ENCODE results near the gene GAL3ST2. TPM values are rescaled to one million over a fixed set of nuclear protein-coding genes. Genes with fewer than 3 reads are reported as not detected.

Gene GAL3ST2
- total and polyA plus RNA-seq, 2 of the 8 experiments (the other 6 are each of a cell fraction or from before 2014, with no cell fraction given) = not detected

DNA sequence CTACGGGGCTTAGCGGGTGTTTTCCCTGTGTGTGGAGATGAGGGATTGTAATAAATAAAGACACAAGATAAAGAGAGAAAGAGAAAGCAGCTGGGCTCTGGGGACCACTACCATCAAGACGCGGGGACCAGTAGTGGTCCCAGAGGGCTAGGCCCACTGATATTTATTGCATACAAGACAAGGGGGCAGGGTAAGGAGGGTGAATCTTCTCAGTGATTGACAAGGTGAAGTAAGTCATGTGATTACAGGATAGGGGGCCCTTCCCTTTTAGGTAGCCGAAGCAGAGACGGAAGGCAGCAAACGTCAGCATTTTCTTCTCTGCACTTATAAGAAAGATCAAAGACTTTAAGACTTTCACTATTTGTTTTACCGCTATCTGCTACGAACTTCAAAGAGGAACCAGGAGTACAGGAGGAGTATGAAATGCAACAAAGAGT, 4.5 kb upstream of the GAL3ST2 start (continued):
- TF ChIP-seq, protein P1, sequence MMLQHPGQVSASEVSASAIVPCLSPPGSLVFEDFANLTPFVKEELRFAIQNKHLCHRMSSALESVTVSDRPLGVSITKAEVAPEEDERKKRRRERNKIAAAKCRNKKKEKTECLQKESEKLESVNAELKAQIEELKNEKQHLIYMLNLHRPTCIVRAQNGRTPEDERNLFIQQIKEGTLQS (IDR thresholded peaks at IDR 0.05; ENCODE audit: insufficient read depth, low read depth, low read length) = no peak
- TF ChIP-seq EP300 (IDR thresholded peaks at IDR 0.05; ENCODE audit: borderline replicate concordance in 1 of 2, low read depth in 2 of 2, low read length in 2 of 2) = no peak
- no peak for TF ChIP-seq HDAC2 (IDR thresholded peaks at IDR 0.05; ENCODE audit: borderline replicate concordance in 1 of 2, low read depth in 2 of 2, low read length in 2 of 2)
- TF ChIP-seq, protein P2, sequence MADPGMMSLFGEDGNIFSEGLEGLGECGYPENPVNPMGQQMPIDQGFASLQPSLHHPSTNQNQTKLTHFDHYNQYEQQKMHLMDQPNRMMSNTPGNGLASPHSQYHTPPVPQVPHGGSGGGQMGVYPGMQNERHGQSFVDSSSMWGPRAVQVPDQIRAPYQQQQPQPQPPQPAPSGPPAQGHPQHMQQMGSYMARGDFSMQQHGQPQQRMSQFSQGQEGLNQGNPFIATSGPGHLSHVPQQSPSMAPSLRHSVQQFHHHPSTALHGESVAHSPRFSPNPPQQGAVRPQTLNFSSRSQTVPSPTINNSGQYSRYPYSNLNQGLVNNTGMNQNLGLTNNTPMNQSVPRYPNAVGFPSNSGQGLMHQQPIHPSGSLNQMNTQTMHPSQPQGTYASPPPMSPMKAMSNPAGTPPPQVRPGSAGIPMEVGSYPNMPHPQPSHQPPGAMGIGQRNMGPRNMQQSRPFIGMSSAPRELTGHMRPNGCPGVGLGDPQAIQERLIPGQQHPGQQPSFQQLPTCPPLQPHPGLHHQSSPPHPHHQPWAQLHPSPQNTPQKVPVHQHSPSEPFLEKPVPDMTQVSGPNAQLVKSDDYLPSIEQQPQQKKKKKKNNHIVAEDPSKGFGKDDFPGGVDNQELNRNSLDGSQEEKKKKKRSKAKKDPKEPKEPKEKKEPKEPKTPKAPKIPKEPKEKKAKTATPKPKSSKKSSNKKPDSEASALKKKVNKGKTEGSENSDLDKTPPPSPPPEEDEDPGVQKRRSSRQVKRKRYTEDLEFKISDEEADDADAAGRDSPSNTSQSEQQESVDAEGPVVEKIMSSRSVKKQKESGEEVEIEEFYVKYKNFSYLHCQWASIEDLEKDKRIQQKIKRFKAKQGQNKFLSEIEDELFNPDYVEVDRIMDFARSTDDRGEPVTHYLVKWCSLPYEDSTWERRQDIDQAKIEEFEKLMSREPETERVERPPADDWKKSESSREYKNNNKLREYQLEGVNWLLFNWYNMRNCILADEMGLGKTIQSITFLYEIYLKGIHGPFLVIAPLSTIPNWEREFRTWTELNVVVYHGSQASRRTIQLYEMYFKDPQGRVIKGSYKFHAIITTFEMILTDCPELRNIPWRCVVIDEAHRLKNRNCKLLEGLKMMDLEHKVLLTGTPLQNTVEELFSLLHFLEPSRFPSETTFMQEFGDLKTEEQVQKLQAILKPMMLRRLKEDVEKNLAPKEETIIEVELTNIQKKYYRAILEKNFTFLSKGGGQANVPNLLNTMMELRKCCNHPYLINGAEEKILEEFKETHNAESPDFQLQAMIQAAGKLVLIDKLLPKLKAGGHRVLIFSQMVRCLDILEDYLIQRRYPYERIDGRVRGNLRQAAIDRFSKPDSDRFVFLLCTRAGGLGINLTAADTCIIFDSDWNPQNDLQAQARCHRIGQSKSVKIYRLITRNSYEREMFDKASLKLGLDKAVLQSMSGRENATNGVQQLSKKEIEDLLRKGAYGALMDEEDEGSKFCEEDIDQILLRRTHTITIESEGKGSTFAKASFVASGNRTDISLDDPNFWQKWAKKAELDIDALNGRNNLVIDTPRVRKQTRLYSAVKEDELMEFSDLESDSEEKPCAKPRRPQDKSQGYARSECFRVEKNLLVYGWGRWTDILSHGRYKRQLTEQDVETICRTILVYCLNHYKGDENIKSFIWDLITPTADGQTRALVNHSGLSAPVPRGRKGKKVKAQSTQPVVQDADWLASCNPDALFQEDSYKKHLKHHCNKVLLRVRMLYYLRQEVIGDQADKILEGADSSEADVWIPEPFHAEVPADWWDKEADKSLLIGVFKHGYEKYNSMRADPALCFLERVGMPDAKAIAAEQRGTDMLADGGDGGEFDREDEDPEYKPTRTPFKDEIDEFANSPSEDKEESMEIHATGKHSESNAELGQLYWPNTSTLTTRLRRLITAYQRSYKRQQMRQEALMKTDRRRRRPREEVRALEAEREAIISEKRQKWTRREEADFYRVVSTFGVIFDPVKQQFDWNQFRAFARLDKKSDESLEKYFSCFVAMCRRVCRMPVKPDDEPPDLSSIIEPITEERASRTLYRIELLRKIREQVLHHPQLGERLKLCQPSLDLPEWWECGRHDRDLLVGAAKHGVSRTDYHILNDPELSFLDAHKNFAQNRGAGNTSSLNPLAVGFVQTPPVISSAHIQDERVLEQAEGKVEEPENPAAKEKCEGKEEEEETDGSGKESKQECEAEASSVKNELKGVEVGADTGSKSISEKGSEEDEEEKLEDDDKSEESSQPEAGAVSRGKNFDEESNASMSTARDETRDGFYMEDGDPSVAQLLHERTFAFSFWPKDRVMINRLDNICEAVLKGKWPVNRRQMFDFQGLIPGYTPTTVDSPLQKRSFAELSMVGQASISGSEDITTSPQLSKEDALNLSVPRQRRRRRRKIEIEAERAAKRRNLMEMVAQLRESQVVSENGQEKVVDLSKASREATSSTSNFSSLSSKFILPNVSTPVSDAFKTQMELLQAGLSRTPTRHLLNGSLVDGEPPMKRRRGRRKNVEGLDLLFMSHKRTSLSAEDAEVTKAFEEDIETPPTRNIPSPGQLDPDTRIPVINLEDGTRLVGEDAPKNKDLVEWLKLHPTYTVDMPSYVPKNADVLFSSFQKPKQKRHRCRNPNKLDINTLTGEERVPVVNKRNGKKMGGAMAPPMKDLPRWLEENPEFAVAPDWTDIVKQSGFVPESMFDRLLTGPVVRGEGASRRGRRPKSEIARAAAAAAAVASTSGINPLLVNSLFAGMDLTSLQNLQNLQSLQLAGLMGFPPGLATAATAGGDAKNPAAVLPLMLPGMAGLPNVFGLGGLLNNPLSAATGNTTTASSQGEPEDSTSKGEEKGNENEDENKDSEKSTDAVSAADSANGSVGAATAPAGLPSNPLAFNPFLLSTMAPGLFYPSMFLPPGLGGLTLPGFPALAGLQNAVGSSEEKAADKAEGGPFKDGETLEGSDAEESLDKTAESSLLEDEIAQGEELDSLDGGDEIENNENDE (IDR thresholded peaks at IDR 0.05; ENCODE audit: insufficient replicate concordance, low read length) = no peak

Data from H1 (cell line).